ENCODE results near the gene SMARCB1.

Gene SMARCB1

DNA sequence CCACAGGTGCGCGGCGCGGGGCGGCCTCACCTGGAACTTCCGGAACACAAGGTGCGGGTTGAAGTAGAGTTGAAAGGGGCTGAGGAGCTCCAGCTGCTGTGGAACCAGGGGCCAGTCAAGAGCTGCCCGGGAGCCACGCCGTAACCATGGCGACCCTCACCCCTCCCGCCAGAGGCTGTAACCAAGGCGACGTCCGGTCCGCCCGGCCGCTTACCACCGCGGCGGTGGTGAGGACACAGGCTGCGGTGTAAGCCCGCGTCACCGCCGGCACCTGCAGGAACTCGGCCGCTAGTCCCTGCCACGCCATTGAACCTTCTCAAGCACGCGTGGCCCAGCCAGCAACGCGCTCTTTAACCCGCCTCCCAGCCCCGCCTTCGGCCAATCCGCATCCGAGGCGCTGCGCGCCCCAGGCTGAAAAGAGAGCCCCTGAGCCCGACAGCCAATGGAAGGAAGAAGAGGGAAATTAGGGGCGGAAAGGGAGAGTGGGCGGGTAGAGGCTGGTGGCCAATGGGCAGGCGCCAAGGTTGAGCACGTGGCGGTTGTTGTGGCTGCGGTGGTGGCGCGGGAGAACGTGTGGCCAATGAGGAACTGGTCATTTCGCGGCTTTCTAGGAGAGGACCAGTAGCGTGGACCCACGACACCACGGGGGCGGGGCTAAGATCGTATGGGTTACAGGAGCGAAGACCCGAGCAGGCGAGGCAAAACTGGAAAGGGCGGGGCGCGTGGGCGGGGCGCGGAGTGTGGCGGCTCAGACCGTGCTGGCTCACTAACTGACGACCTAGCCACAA, 52.1 kb downstream of the SMARCB1 start, which contains the start of gene DERL3:
TSS of gene DERL3 (minus strand) at position 326 of the 788 bp plus-strand sequence. CDS start at position 307, 19 bp downstream.
- Histone ChIP-seq H3K36me3 (replicated peaks in 1 of 2; ENCODE audit: control insufficient read depth in 2 of 2, insufficient read depth in 2 of 2, low read length in 2 of 2) (peaks cover 17 to 27% of the 10 kb centered on the region in 2 donors), H3K18ac (ENCODE audit: low read length) (peak within 1 kb of the TSS; percentile 85), H3K4me3 (ENCODE audit: low read length in 2 of 2) (peak within 1 kb of the TSS; percentile 67 to 86), H3K23ac (ENCODE audit: low read depth, low read length, poor library complexity) (peak within 1 kb of the TSS; percentile 34), H3K4me1 (ENCODE audit: control insufficient read depth in 2 of 2, insufficient read depth in 1 of 2, low read depth in 1 of 2, low read length in 2 of 2) (peaks cover 12 to 18% of the 10 kb centered on the region in 2 donors), H2BK12ac (ENCODE audit: low read length) (no peak within 1 kb of the TSS), H4K91ac (ENCODE audit: low read depth, low read length, poor library complexity) (no peak within 1 kb of the TSS), H4K8ac (ENCODE audit: low read depth, low read length) (no peak within 1 kb of the TSS), H3K4me2 (ENCODE audit: insufficient read depth, low read length, poor library complexity, severe bottlenecking) (peak within 1 kb of the TSS; percentile 76), H3K27ac (replicated peaks; ENCODE audit: low read length) (peak within 1 kb of the TSS; percentile 26), H2AK5ac (ENCODE audit: low read depth, low read length) (peak within 1 kb of the TSS; percentile 45), H3K9ac (ENCODE audit: low read depth, low read length, poor library complexity) (peak within 1 kb of the TSS; percentile 63), H3K4ac (ENCODE audit: low read length) (no peak within 1 kb of the TSS), H2BK5ac (ENCODE audit: low read length) (peak within 1 kb of the TSS; percentile 8), H2BK15ac (ENCODE audit: low read length) (peak within 1 kb of the TSS; percentile 65), H3K9me3 (replicated peaks in 1 of 2; ENCODE audit: control insufficient read depth in 2 of 2, insufficient read depth in 1 of 2, low read depth in 1 of 2, low read length in 2 of 2) (peaks cover 0 to 2% of the 10 kb centered on the region in 2 donors), H3K27me3 (ENCODE audit: control insufficient read depth in 3 of 3, insufficient read depth in 3 of 3, low read depth in 1 of 3, low read length in 3 of 3) (peaks cover 0 to 3% (median 0%) of the 10 kb centered on the region in 3 experiments), H3K79me1 (ENCODE audit: low read depth, low read length) (no peaks in the 10 kb centered on the region), H3K14ac (ENCODE audit: low read length) (no peak within 1 kb of the TSS), H2AFZ (ENCODE audit: low read length) (peak within 1 kb of the TSS; percentile 96), H2BK120ac (ENCODE audit: low read depth, low read length) (peak within 1 kb of the TSS; percentile 51)
- no CpG with 5 or more reads among the region's 70 CpGs for WGBS, 2 donors (ENCODE audit: extremely low coverage in 2 of 2, insufficient read length in 2 of 2, insufficient replicate concordance in 1 of 2)
- peak; percentile 93 for DNase-seq (ENCODE audit: low spot score)

GRCh38 chr22:23840026-23840425, 53.3 kb downstream of the SMARCB1 start:
- no peak overlapping the region for H4K91ac ChIP-seq (ENCODE audit: low read depth, low read length, poor library complexity)
- no peak for DNase-seq (ENCODE audit: low spot score)
- H3K4me1 ChIP-seq (ENCODE audit: control insufficient read depth in 2 of 2, insufficient read depth in 1 of 2, low read depth in 1 of 2, low read length in 2 of 2), result peaks cover 12 to 18% of the 10 kb centered on the region in 2 donors
- H2BK5ac ChIP-seq (ENCODE audit: low read length), result no peak overlapping the region
- peaks cover 9 to 17% of the 10 kb centered on the region in 2 donors for H3K36me3 ChIP-seq (replicated peaks in 1 of 2; ENCODE audit: control insufficient read depth in 2 of 2, insufficient read depth in 2 of 2, low read length in 2 of 2)
- no peak overlapping the region for H3K27ac ChIP-seq (replicated peaks; ENCODE audit: low read length)
- no peak overlapping the region for H2BK120ac ChIP-seq (ENCODE audit: low read depth, low read length)
- peaks cover 0 to 3% (median 0%) of the 10 kb centered on the region in 3 experiments for H3K27me3 ChIP-seq (ENCODE audit: control insufficient read depth in 3 of 3, insufficient read depth in 3 of 3, low read depth in 1 of 3, low read length in 3 of 3)
- H3K23ac ChIP-seq (ENCODE audit: low read depth, low read length, poor library complexity), result no peak overlapping the region
- no peak overlapping the region for H3K4me3 ChIP-seq (ENCODE audit: low read length in 2 of 2)
- H2BK12ac ChIP-seq (ENCODE audit: low read length), result no peak overlapping the region
- no peak overlapping the region for H3K4ac ChIP-seq (ENCODE audit: low read length)
- no CpG with 5 or more reads among the region's 7 CpGs for WGBS, 2 donors (ENCODE audit: extremely low coverage in 2 of 2, insufficient read length in 2 of 2, insufficient replicate concordance in 1 of 2)
- no peak overlapping the region for H2AK5ac ChIP-seq (ENCODE audit: low read depth, low read length)
- no peak overlapping the region for H3K4me2 ChIP-seq (ENCODE audit: insufficient read depth, low read length, poor library complexity, severe bottlenecking)
- peaks cover 0 to 2% of the 10 kb centered on the region in 2 donors for H3K9me3 ChIP-seq (replicated peaks in 1 of 2; ENCODE audit: control insufficient read depth in 2 of 2, insufficient read depth in 1 of 2, low read depth in 1 of 2, low read length in 2 of 2)
- H3K14ac ChIP-seq (ENCODE audit: low read length), result no peak overlapping the region
- H3K18ac ChIP-seq (ENCODE audit: low read length), result no peak overlapping the region
- H3K79me1 ChIP-seq (ENCODE audit: low read depth, low read length), result no peaks in the 10 kb centered on the region
- H2BK15ac ChIP-seq (ENCODE audit: low read length), result no peak overlapping the region
- H3K9ac ChIP-seq (ENCODE audit: low read depth, low read length, poor library complexity), result no peak overlapping the region
- H2AFZ ChIP-seq (ENCODE audit: low read length), result no peak overlapping the region
- no peak overlapping the region for H4K8ac ChIP-seq (ENCODE audit: low read depth, low read length)

DNA sequence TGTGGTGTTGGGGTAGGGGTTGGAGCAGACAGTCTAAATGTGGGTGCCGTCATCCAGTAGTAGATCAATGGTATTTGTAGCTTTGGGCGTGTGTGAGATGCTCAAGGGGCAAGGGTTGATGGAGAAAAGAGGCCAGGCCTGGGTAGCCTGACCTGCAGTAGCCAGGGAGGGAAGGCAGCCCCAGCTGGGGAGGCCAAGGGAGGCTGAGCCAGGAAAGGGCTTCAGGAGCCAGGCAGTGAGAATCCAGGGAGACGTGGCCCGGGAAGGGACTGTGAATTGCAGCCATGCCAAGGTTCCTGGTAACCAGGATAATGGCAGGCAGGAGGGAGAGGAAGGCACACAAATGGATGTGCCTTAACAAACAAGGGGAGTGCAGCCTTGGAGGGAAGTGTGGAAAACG, 54.5 kb downstream of the SMARCB1 start:
- Histone ChIP-seq H2BK15ac (ENCODE audit: low read length) (no peak overlapping the region), H3K4me3 (ENCODE audit: low read length in 2 of 2) (no peak overlapping the region), H3K18ac (ENCODE audit: low read length) (no peak overlapping the region), H3K36me3 (replicated peaks in 1 of 2; ENCODE audit: control insufficient read depth in 2 of 2, insufficient read depth in 2 of 2, low read length in 2 of 2) (peaks cover 0 to 4% of the 10 kb centered on the region in 2 donors), H3K4me2 (ENCODE audit: insufficient read depth, low read length, poor library complexity, severe bottlenecking) (no peak overlapping the region), H4K91ac (ENCODE audit: low read depth, low read length, poor library complexity) (no peak overlapping the region), H3K9me3 (replicated peaks in 1 of 2; ENCODE audit: control insufficient read depth in 2 of 2, insufficient read depth in 1 of 2, low read depth in 1 of 2, low read length in 2 of 2) (peaks cover 0 to 2% of the 10 kb centered on the region in 2 donors), H3K4me1 (ENCODE audit: control insufficient read depth in 2 of 2, insufficient read depth in 1 of 2, low read depth in 1 of 2, low read length in 2 of 2) (peaks cover 21 to 23% of the 10 kb centered on the region in 2 donors), H3K79me1 (ENCODE audit: low read depth, low read length) (no peaks in the 10 kb centered on the region), H3K9ac (ENCODE audit: low read depth, low read length, poor library complexity) (no peak overlapping the region), H3K27ac (replicated peaks; ENCODE audit: low read length) (no peak overlapping the region), H3K4ac (ENCODE audit: low read length) (no peak overlapping the region), H2AFZ (ENCODE audit: low read length) (peak overlapping the region; percentile 81), H3K14ac (ENCODE audit: low read length) (no peak overlapping the region), H4K8ac (ENCODE audit: low read depth, low read length) (no peak overlapping the region), H3K23ac (ENCODE audit: low read depth, low read length, poor library complexity) (no peak overlapping the region), H3K27me3 (ENCODE audit: control insufficient read depth in 3 of 3, insufficient read depth in 3 of 3, low read depth in 1 of 3, low read length in 3 of 3) (peaks cover 0 to 3% (median 0%) of the 10 kb centered on the region in 3 experiments), H2BK120ac (ENCODE audit: low read depth, low read length) (peak overlapping the region; percentile 12), H2BK5ac (ENCODE audit: low read length) (no peak overlapping the region), H2BK12ac (ENCODE audit: low read length) (peak overlapping the region; percentile 59), H2AK5ac (ENCODE audit: low read depth, low read length) (no peak overlapping the region)
- WGBS, 2 donors (ENCODE audit: extremely low coverage in 2 of 2, insufficient read length in 2 of 2, insufficient replicate concordance in 1 of 2), result no CpG with 5 or more reads among the region's 5 CpGs
- no peak for DNase-seq (ENCODE audit: low spot score)

- Histone ChIP-seq H2BK12ac (ENCODE audit: low read length) (no peak overlapping the region), H3K27ac (replicated peaks; ENCODE audit: low read length) (no peak overlapping the region)
- no CpG with 5 or more reads among the region's 20 CpGs for WGBS, 2 donors (ENCODE audit: extremely low coverage in 2 of 2, insufficient read length in 2 of 2, insufficient replicate concordance in 1 of 2)
Measured at GRCh38 chr22:23841736-23842445, 55.1 kb downstream of the SMARCB1 start.

More at GRCh38 chr22:23841736-23842445, 55.1 kb downstream of the SMARCB1 start:
- H3K4ac ChIP-seq (ENCODE audit: low read length), result no peak overlapping the region
- H3K79me1 ChIP-seq (ENCODE audit: low read depth, low read length), result no peaks in the 10 kb centered on the region
- H3K9me3 ChIP-seq (replicated peaks in 1 of 2; ENCODE audit: control insufficient read depth in 2 of 2, insufficient read depth in 1 of 2, low read depth in 1 of 2, low read length in 2 of 2), result peaks cover 0 to 2% of the 10 kb centered on the region in 2 donors
- H2BK15ac ChIP-seq (ENCODE audit: low read length), result peak overlapping the region; percentile 92
- peak overlapping the region; percentile 12 for H2BK120ac ChIP-seq (ENCODE audit: low read depth, low read length)
- no peak overlapping the region for H4K91ac ChIP-seq (ENCODE audit: low read depth, low read length, poor library complexity)
- H3K27me3 ChIP-seq (ENCODE audit: control insufficient read depth in 3 of 3, insufficient read depth in 3 of 3, low read depth in 1 of 3, low read length in 3 of 3), result peaks cover 0 to 3% (median 0%) of the 10 kb centered on the region in 3 experiments
- no peak overlapping the region for H3K4me2 ChIP-seq (ENCODE audit: insufficient read depth, low read length, poor library complexity, severe bottlenecking)
- no peak overlapping the region for H2BK5ac ChIP-seq (ENCODE audit: low read length)
- peak overlapping the region; percentile 81 for H2AFZ ChIP-seq (ENCODE audit: low read length)
- no peak overlapping the region for H3K23ac ChIP-seq (ENCODE audit: low read depth, low read length, poor library complexity)
- H3K36me3 ChIP-seq (replicated peaks in 1 of 2; ENCODE audit: control insufficient read depth in 2 of 2, insufficient read depth in 2 of 2, low read length in 2 of 2), result no peaks in the 10 kb centered on the region
- DNase-seq (ENCODE audit: low spot score), result no peak
- H3K4me1 ChIP-seq (ENCODE audit: control insufficient read depth in 2 of 2, insufficient read depth in 1 of 2, low read depth in 1 of 2, low read length in 2 of 2), result peaks cover 21 to 28% of the 10 kb centered on the region in 2 donors
- no peak overlapping the region for H3K4me3 ChIP-seq (ENCODE audit: low read length in 2 of 2)
- peak overlapping the region; percentile 53 for H2AK5ac ChIP-seq (ENCODE audit: low read depth, low read length)
- no peak overlapping the region for H3K14ac ChIP-seq (ENCODE audit: low read length)
- H4K8ac ChIP-seq (ENCODE audit: low read depth, low read length), result no peak overlapping the region
- H3K9ac ChIP-seq (ENCODE audit: low read depth, low read length, poor library complexity), result no peak overlapping the region
- peak overlapping the region; percentile 46 for H3K18ac ChIP-seq (ENCODE audit: low read length)
